DND-41 (cell line): ENCODE results near the gene ITPR1.

Source experiments
- EZH2 ChIP-seq: IDR thresholded peaks from 3 replicates; pipeline ENCODE4 v1.6.1; 2012; ENCODE audit warnings: borderline replicate concordance, low read depth, mild to moderate bottlenecking, moderate library complexity, low read length, inconsistent platforms; ENCODE audit not compliant: severe bottlenecking
- TF ChIP-seq, protein P1 (sequence below): IDR thresholded peaks from 2 replicates; pipeline ENCODE4 v1.5.1; 2012; ENCODE audit warnings: borderline replicate concordance, low read length, moderate library complexity, mild to moderate bottlenecking; ENCODE audit not compliant: poor library complexity, severe bottlenecking; ENCODE audit errors: extremely low read depth

DNA sequence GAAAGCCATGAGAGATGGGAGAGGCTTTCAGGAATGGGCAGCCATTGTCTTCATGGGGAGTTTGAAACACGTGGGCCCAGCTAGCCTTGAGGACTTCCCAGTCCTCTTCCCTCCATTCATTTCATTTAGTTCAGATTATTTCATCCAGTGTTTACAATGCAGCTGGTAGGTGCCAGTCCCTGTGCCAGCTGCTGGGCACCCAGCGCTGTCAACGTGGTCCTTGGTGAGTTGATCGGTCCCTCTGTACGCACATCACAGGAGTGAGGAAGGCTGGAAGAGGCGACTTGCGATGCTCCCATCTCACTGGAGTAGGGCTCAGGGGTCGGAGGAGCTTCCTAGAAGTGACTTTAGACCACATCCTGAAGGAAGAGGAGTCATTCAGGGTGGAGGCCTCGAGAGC lies 279.7 kb downstream of the ITPR1 start:
- TF ChIP-seq, protein P1, sequence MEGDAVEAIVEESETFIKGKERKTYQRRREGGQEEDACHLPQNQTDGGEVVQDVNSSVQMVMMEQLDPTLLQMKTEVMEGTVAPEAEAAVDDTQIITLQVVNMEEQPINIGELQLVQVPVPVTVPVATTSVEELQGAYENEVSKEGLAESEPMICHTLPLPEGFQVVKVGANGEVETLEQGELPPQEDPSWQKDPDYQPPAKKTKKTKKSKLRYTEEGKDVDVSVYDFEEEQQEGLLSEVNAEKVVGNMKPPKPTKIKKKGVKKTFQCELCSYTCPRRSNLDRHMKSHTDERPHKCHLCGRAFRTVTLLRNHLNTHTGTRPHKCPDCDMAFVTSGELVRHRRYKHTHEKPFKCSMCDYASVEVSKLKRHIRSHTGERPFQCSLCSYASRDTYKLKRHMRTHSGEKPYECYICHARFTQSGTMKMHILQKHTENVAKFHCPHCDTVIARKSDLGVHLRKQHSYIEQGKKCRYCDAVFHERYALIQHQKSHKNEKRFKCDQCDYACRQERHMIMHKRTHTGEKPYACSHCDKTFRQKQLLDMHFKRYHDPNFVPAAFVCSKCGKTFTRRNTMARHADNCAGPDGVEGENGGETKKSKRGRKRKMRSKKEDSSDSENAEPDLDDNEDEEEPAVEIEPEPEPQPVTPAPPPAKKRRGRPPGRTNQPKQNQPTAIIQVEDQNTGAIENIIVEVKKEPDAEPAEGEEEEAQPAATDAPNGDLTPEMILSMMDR = no peak
- no peak for TF ChIP-seq EZH2
